Measurements from ENCODE around the gene LRRTM4.

- TF ChIP-seq CTCF (IDR thresholded peaks at IDR 0.05) (no peak), POLR2AphosphoS5 (IDR thresholded peaks at IDR 0.05; ENCODE audit: insufficient read depth in 1 of 2, low read depth in 1 of 2) (no peak), POLR2A (IDR thresholded peaks at IDR 0.05) (no peak)
Observed at GRCh38 chr2:77398970-77399600, 123.1 kb downstream of the LRRTM4 start.

Measured in vagina (tissue), 2 donors.